H1 (cell line): ENCODE measurements around the gene PDHX. TPM values are rescaled to one million over a fixed set of nuclear protein-coding genes. Genes with fewer than 3 reads are reported as not detected.

Experiments
- CTCF ChIA-PET: fragments of 300-600 bp; sonication (Branson Sonifier 250); formaldehyde crosslinking; loops from one replicate; lab custom pipeline; 2021; ENCODE audit not compliant: partially characterized antibody; lab: Charles Lee
- POLR2A ChIA-PET: fragments of 300-600 bp; sonication (Branson Sonifier 250); formaldehyde crosslinking; loops from one replicate; lab custom pipeline; 2021; ENCODE audit warnings: inconsistent platforms; ENCODE audit not compliant: partially characterized antibody; lab: Charles Lee
- DNase-seq, 2 experiments: peaks; one replicate each; pipeline versions ENCODE4 v3.0.0 to v3.0.0-alpha.2; 2010 to 2022; ENCODE audit warnings: low spot score in 2 of 2, low read depth in 1 of 2, mixed read lengths in 1 of 2
- FAIRE-seq: peaks from 2 replicates; lab custom pipeline; 2011; peaks lifted over from hg19 to GRCh38; lab: Jason Lieb, UNC
- H2AFZ ChIP-seq: 2 replicates; pipeline ENCODE4 v1.8.1; 2012; ENCODE audit warnings: low read length, inconsistent platforms
- H2AK5ac ChIP-seq: 2 replicates; pipeline ENCODE4 v1.6.1; 2013; ENCODE audit warnings: low read depth, low read length
- H2BK120ac ChIP-seq: replicated peaks from 2 replicates; pipeline ENCODE3; 2013; ENCODE audit warnings: low read depth, low read length, inconsistent platforms
- H2BK12ac ChIP-seq: 2 replicates; pipeline ENCODE4 v1.6.1; 2013; ENCODE audit warnings: low read depth, low read length
- H2BK15ac ChIP-seq: 2 replicates; pipeline ENCODE4 v1.6.1; 2013; ENCODE audit warnings: low read length
- H2BK20ac ChIP-seq: 2 replicates; pipeline ENCODE4 v1.6.1; 2013; ENCODE audit warnings: low read length
- H2BK5ac ChIP-seq: 2 replicates; pipeline ENCODE4 v1.6.1; 2013; ENCODE audit warnings: low read depth, low read length
- H3K14ac ChIP-seq: 2 replicates; pipeline ENCODE4 v1.6.1; 2013; ENCODE audit warnings: inconsistent platforms; ENCODE audit not compliant: insufficient read length
- H3K18ac ChIP-seq: 2 replicates; pipeline ENCODE4 v1.6.1; 2013; ENCODE audit warnings: low read length; ENCODE audit errors: extremely low read depth
- H3K23ac ChIP-seq: 2 replicates; pipeline ENCODE4 v1.6.1; 2013; ENCODE audit warnings: inconsistent platforms; ENCODE audit not compliant: insufficient read length
- H3K23me2 ChIP-seq: 2 replicates; pipeline ENCODE4 v1.6.1; 2013; ENCODE audit warnings: low read depth, low read length
- H3K27ac ChIP-seq: 2 replicates; pipeline ENCODE4 v1.6.1; 2011; ENCODE audit warnings: low read depth, low read length, inconsistent platforms
- H3K27me3 ChIP-seq, 4 experiments: replicated peaks in 1 of 4; 1 replicate in 1 of 4; 2 replicates in 3 of 4; pipeline versions ENCODE4 v1.6.1 to v1.8.1; 2011 to 2013; ENCODE audit warnings: low read length in 3 of 4, mild to moderate bottlenecking in 3 of 4, inconsistent platforms in 2 of 4, mixed read lengths in 2 of 4, moderate library complexity in 1 of 4; ENCODE audit not compliant: control insufficient read depth in 3 of 4, insufficient read depth in 3 of 4; ENCODE audit errors: extremely low read depth in 1 of 4
- H3K36me3 ChIP-seq, 4 experiments: 2 replicates each; pipeline versions ENCODE4 v1.6.1 to v1.8.1; 2011 to 2013; ENCODE audit warnings: mild to moderate bottlenecking in 4 of 4, low read length in 3 of 4, moderate library complexity in 2 of 4, control low read depth in 1 of 4, inconsistent platforms in 1 of 4; ENCODE audit not compliant: insufficient read depth in 4 of 4, control insufficient read depth in 2 of 4
- H3K4ac ChIP-seq: replicated peaks from 2 replicates; pipeline ENCODE3; 2013; ENCODE audit warnings: low read length, low read depth, mixed read lengths, inconsistent platforms; ENCODE audit not compliant: insufficient read length
- H3K4me1 ChIP-seq, 4 experiments: replicated peaks in 1 of 4; 1 replicate in 1 of 4; 2 replicates in 3 of 4; pipeline versions ENCODE4 v1.6.1 to v1.8.1; 2011 to 2013; ENCODE audit warnings: low read length in 3 of 4, inconsistent platforms in 2 of 4, mixed read lengths in 1 of 4; ENCODE audit not compliant: insufficient read depth in 4 of 4, control insufficient read depth in 3 of 4
- H3K4me2 ChIP-seq, 2 experiments: 2 replicates each; pipeline versions ENCODE4 v1.6.1 to v1.8.1; 2011 to 2013; ENCODE audit warnings: low read depth in 2 of 2, low read length in 2 of 2, control low read depth in 1 of 2, inconsistent platforms in 1 of 2, mild to moderate bottlenecking in 1 of 2; ENCODE audit not compliant: insufficient read depth in 1 of 2
- H3K4me3 ChIP-seq, 4 experiments: fragments of 200-600, 300-600 bp in 1 of 4; sonication (generic), shearing (Covaris generic), sonication (Bioruptor Twin) in 1 of 4; 2 replicates each; pipeline versions ENCODE4 v1.5.1 to v1.8.1; 2011 to 2016; ENCODE audit warnings: low read length in 4 of 4, low read depth in 3 of 4, control low read depth in 2 of 4, inconsistent platforms in 2 of 4, mild to moderate bottlenecking in 2 of 4, mixed read lengths in 1 of 4, moderate library complexity in 1 of 4; ENCODE audit not compliant: insufficient read depth in 2 of 4; ENCODE audit errors: extremely low read depth in 1 of 4
- H3K56ac ChIP-seq: replicated peaks from 2 replicates; pipeline ENCODE3; 2013; ENCODE audit warnings: low read depth, mild to moderate bottlenecking, mixed read lengths, low read length, inconsistent platforms; ENCODE audit not compliant: insufficient read length
- H3K79me1 ChIP-seq: 2 replicates; pipeline ENCODE4 v1.6.1; 2013; ENCODE audit warnings: low read depth, low read length, control low read depth
- H3K79me2 ChIP-seq, 2 experiments: 2 replicates each; pipeline versions ENCODE4 v1.6.1 to v1.8.1; 2012 to 2013; ENCODE audit warnings: low read length in 2 of 2, mild to moderate bottlenecking in 2 of 2, inconsistent platforms in 1 of 2; ENCODE audit not compliant: insufficient read depth in 2 of 2, control insufficient read depth in 1 of 2
- H3K9ac ChIP-seq, 4 experiments: replicated peaks in 1 of 4; 1 replicate in 1 of 4; 2 replicates in 3 of 4; pipeline versions ENCODE4 v1.6.1 to v1.8.1; 2011 to 2013; ENCODE audit warnings: low read depth in 3 of 4, low read length in 3 of 4, control low read depth in 2 of 4, mild to moderate bottlenecking in 2 of 4, moderate library complexity in 2 of 4, inconsistent platforms in 1 of 4; ENCODE audit errors: extremely low read depth in 1 of 4
- H3K9me3 ChIP-seq, 2 experiments: 2 replicates each; pipeline versions ENCODE4 v1.6.1 to v1.8.1; 2012 to 2013; ENCODE audit warnings: mild to moderate bottlenecking in 2 of 2, moderate library complexity in 2 of 2, control low read depth in 1 of 2, inconsistent platforms in 1 of 2, low read depth in 1 of 2, low read length in 1 of 2, mixed read lengths in 1 of 2; ENCODE audit not compliant: insufficient read depth in 2 of 2
- H4K20me1 ChIP-seq, 2 experiments: replicated peaks in 1 of 2; 2 replicates each; pipeline versions ENCODE3 to v1.8.1; 2011 to 2013; ENCODE audit warnings: inconsistent platforms in 2 of 2, low read length in 2 of 2, mild to moderate bottlenecking in 1 of 2; ENCODE audit not compliant: insufficient read depth in 2 of 2, control insufficient read depth in 1 of 2
- H4K5ac ChIP-seq: 2 replicates; pipeline ENCODE4 v1.6.1; 2013; ENCODE audit warnings: low read length, low read depth, mixed read lengths, inconsistent platforms; ENCODE audit not compliant: insufficient read length
- H4K8ac ChIP-seq: 2 replicates; pipeline ENCODE4 v1.8.0; 2013; ENCODE audit warnings: mild to moderate bottlenecking, moderate library complexity, low read length, inconsistent platforms; ENCODE audit not compliant: insufficient read depth; ENCODE audit errors: extremely low read depth
- H4K91ac ChIP-seq: replicated peaks from 2 replicates; pipeline ENCODE3; 2013; ENCODE audit warnings: low read length, mixed read lengths, inconsistent platforms; ENCODE audit not compliant: insufficient read length
- CBX8 ChIP-seq: fragments of 300-800, 300-1000 bp; sonication (generic); IDR thresholded peaks from 2 replicates; pipeline ENCODE4 v1.7.1; 2016; ENCODE audit warnings: low read depth, low read length, borderline replicate concordance
- CTBP2 ChIP-seq: IDR thresholded peaks from 2 replicates; pipeline ENCODE4 v1.7.0; 2011; ENCODE audit warnings: borderline replicate concordance, mild to moderate bottlenecking, moderate library complexity, mixed read lengths, low read length; ENCODE audit not compliant: insufficient read depth, insufficient read length
- JUN ChIP-seq: IDR thresholded peaks from 2 replicates; pipeline ENCODE4 v1.6.1; 2011; ENCODE audit warnings: low read depth, mild to moderate bottlenecking, improper control_type of control experiment, low read length
- MAFK ChIP-seq: IDR thresholded peaks from 2 replicates; pipeline ENCODE4 v1.6.1; 2012; ENCODE audit warnings: low read depth, mild to moderate bottlenecking, improper control_type of control experiment, low read length
- PHF8 ChIP-seq: fragments of 200-600 bp; sonication (generic); conservative IDR thresholded peaks from 2 replicates; pipeline ENCODE4 v1.7.1; 2012; ENCODE audit warnings: low read depth, mild to moderate bottlenecking, inconsistent platforms, low read length, moderate library complexity
- POLR2A ChIP-seq, 2 experiments: IDR thresholded peaks; 1 replicate in 1 of 2; 2 replicates in 1 of 2; pipeline ENCODE4 v1.6.1; 2011; ENCODE audit warnings: low read depth in 2 of 2, low read length in 2 of 2, mild to moderate bottlenecking in 2 of 2; ENCODE audit errors: control extremely low read depth in 1 of 2
- SP2 ChIP-seq: IDR thresholded peaks from 2 replicates; pipeline ENCODE4 v1.6.1; 2012; ENCODE audit warnings: mild to moderate bottlenecking, low read length, inconsistent platforms
- SRF ChIP-seq: IDR thresholded peaks from 2 replicates; pipeline ENCODE4 v1.6.1; 2011; ENCODE audit warnings: mild to moderate bottlenecking, low read depth, low read length, moderate library complexity
- TAF7 ChIP-seq: optimal IDR thresholded peaks from 2 replicates; pipeline ENCODE3; 2011; ENCODE audit warnings: low read depth, mild to moderate bottlenecking, inconsistent platforms, low read length, moderate library complexity, borderline replicate concordance
- TEAD4 ChIP-seq: IDR thresholded peaks from 2 replicates; pipeline ENCODE4 v1.6.1; 2012; ENCODE audit warnings: low read depth, low read length, inconsistent platforms, mixed read lengths
- WGBS, 2 experiments: shearing (Covaris generic) in 1 of 2; methylation state at CpG; one replicate each; pipeline versions ENCODE4 v1.1.6 to v1.1.7; 2013 to 2015; ENCODE audit warnings: low lambda C conversion rate in 2 of 2, mixed read lengths in 2 of 2, inconsistent platforms in 1 of 2, low coverage in 1 of 2, missing lambda C conversion rate in 1 of 2; ENCODE audit not compliant: insufficient replicate concordance in 2 of 2, insufficient coverage in 1 of 2, insufficient read length in 1 of 2; ENCODE audit errors: extremely low coverage in 1 of 2, missing lambda C conversion rate in 1 of 2; 5-methylcytosine and 5-hydroxymethylcytosine counted together
- polyA plus RNA-seq, 7 experiments: library from polyadenylated mRNA; depleted of rRNA in 3 of 7; stranded (reverse) in 5 of 7; unstranded in 2 of 7; fragments of >200 nt in 5 of 7; fragments of 200-250 nt in 2 of 7; gene quantifications; 1 replicate in 5 of 7; 2 replicates in 1 of 7; 4 replicates in 1 of 7; pipeline versions ENCODE4 v1.2.1 to v1.2.3, GENCODE V29; 2011 to 2013; ENCODE audit warnings: missing spikeins in 2 of 7, mixed read lengths in 2 of 7
- total RNA-seq: library from RNA; stranded (reverse); fragmentation: NEBNext Ultra II Directional; extraction: Animal tissue kit (Norgen Biotek cat#: 25700); gene quantifications from 2 replicates; pipeline ENCODE4 v1.2.1, GENCODE V29; 2021

Gene PDHX
- total and polyA plus RNA-seq, 2 of the 8 experiments (the other 6 are each of a cell fraction or from before 2014, with no cell fraction given) = 12.4 to 51.9 TPM

DNA sequence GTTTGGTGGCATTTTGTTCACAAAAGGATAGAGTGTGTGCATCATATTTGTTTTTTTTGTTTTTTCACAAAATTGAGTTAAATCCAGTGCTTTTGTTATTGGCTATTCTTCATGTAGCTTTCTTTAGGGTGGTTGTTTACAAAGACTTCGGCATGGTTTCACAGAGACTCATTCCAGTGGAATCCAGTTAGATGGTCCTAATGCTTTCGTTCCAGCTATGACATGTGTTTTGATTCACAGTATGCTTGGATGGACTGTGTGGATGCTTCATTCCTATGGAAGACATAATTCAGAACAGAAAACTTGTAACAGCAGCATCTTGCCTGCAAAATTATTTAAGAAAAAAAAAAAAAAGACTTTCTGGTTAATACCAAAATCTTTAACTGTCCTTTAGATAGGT is 97.9 kb downstream of the PDHX start:
- Histone ChIP-seq H3K36me3 (no peaks in the 10 kb centered on the region), H3K27ac (no peak overlapping the region), H3K4me2 (no peak overlapping the region), H3K14ac (no peak overlapping the region), H3K79me2 (no peaks in the 10 kb centered on the region), H2BK5ac (no peak overlapping the region), H2BK12ac (no peak overlapping the region), H4K20me1 (no peaks in the 10 kb centered on the region), H4K8ac (no peak overlapping the region), H3K9me3 (no peaks in the 10 kb centered on the region), H3K23me2 (no peaks in the 10 kb centered on the region), H2AFZ (no peak overlapping the region), H2BK20ac (no peak overlapping the region), H3K9ac (no peak overlapping the region), H4K5ac (no peak overlapping the region), H3K79me1 (no peaks in the 10 kb centered on the region), H3K4me3 (no peak overlapping the region), H3K4ac (no peak overlapping the region), H3K56ac (no peak overlapping the region), H2BK120ac (no peak overlapping the region), H3K4me1 (peaks cover 0 to 6% (median 3%) of the 10 kb centered on the region in 4 experiments; a peak in 4 of 7 replicates), H3K23ac (no peak overlapping the region), H4K91ac (no peak overlapping the region), H2BK15ac (no peak overlapping the region), H3K18ac (no peak overlapping the region), H3K27me3 (peaks cover 0 to 2% (median 0%) of the 10 kb centered on the region in 4 experiments; a peak in 1 of 7 replicates), H2AK5ac (no peak overlapping the region)
- no peak for TF ChIP-seq CBX8
- TF ChIP-seq TAF7 = no peak
- no peak for TF ChIP-seq PHF8
- TF ChIP-seq SP2 = no peak
- no peak for TF ChIP-seq POLR2A (IDR thresholded peaks at IDR 0.05; ENCODE audit: control extremely low read depth in 1 of 2, low read depth in 2 of 2, low read length in 2 of 2)
- TF ChIP-seq JUN = no peak
- no peak for TF ChIP-seq SRF
- TF ChIP-seq MAFK = no peak
- no peak for TF ChIP-seq TEAD4
- TF ChIP-seq CTBP2 = no peak
- CTCF ChIA-PET = interaction anchor here (1.1 kb wide), 1 partner anchor 9 kb away, joined by 3 read pairs; no protein-coding TSS in a partner anchor
- WGBS, 2 experiments = 89% methylated on average over 2 of the region's 2 CpGs; no CpG with 5 or more reads in 1 of the 2 experiments
- POLR2A ChIA-PET = no interaction called here
- FAIRE-seq (no peak), DNase-seq (no peak)
